DOHH2 (cell line): ENCODE measurements around the gene PTPRH.

ENCODE experiments used
- CTCF ChIP-seq: fragments of 200-600 bp; sonication (generic); IDR thresholded peaks from one replicate; pipeline ENCODE4 v1.5.1; 2014; ENCODE audit warnings: antibody characterized with exemption, mild to moderate bottlenecking, low read depth, low read length; ENCODE audit not compliant: poor library complexity, severe bottlenecking
- EZH2phosphoT487 ChIP-seq: fragments of 200-600 bp; sonication (generic); IDR thresholded peaks from 2 replicates; pipeline ENCODE4 v1.6.1; 2017; ENCODE audit warnings: borderline replicate concordance, mild to moderate bottlenecking, antibody characterized with exemption, low read length, moderate library complexity, mixed read lengths

DNA sequence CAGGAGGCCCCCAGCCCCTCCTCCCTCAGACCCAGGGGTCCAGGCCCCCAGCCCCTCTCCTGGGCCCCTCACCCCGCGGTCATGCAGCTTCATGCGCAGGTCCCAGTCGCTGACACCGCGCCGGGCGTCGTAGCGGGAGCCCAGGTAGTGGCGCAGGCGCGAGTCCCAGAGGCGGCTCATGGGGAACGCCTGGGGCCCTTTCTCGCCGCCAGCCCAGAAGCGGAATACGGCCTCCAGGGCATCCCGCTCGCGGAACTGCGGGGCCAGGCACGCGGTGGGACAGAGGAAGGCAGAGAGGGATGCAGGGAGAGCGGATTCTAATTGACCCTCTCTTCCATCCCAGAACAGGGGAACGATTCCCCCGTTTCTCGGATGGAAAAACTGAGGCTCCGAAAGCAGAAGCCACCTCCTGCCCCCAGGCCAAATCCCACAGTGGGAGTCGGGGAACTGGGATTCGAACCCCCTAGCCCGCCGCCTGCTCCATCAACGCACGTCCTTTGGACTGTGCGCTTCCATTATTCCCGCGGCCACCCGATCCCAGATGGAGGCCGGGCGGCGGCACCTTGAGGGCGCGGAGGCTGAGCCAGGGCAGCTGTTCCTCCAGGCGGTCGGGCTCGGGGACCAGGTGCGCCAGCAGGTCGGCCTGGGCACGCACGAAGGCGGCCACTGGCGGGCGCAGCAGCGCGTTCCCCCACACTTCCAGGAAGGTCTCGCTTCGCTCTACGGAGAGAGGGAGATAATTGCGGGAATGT lies 47.6 kb downstream of the PTPRH start:
- no peak for TF ChIP-seq CTCF
- TF ChIP-seq EZH2phosphoT487: no peak
